HCT116 (cell line): ENCODE measurements around the gene GXYLT2. TPM values are rescaled to one million over a fixed set of nuclear protein-coding genes. Genes with fewer than 3 reads are reported as not detected.

Source experiments
- ATAC-seq: fragments of 200-7000 bp; cut with Tn5 transposase; 2 replicates; pipeline ENCODE4 v1.9.1; 2020; ENCODE audit warnings: mild to moderate bottlenecking, moderate library complexity
- BruUV-seq: library from RNA; stranded (reverse); fragments of 400-500 nt; replicated peaks from 2 replicates; lab custom pipeline; 2021; lab: Mats Ljungman, UMichigan
- CTCF ChIA-PET: fragments of 300-600 bp; sonication (Branson Sonifier 250); formaldehyde crosslinking; loops from one replicate; lab custom pipeline; 2021; ENCODE audit warnings: antibody characterized with exemption; lab: Charles Lee
- POLR2A ChIA-PET: fragments of 300-600, 350-600 bp; sonication (Branson Sonifier 250); formaldehyde crosslinking; loops from one replicate; lab custom pipeline; 2021; ENCODE audit warnings: antibody characterized with exemption; lab: Charles Lee
- RAD21 ChIA-PET, 2 experiments: fragments of 300-600 bp; sonication (Branson Sonifier 250); formaldehyde crosslinking; loops; one replicate each; lab custom pipeline; 2023; ENCODE audit warnings: low total read pairs in 2 of 2; ENCODE audit not compliant: uncharacterized antibody in 2 of 2, unreplicated experiment in 2 of 2, low non-redundant PET in 1 of 2; lab: Charles Lee
- DNase-seq: peaks from one replicate; pipeline ENCODE4 v3.0.0-alpha.2; 2010; ENCODE audit warnings: low read depth, low spot score
- H2AFZ ChIP-seq: fragments of 200-600 bp; shearing (Covaris generic), sonication (generic); 2 replicates; pipeline ENCODE4 v1.6.1; 2017; ENCODE audit warnings: low read depth, mixed run types, mixed read lengths, antibody characterized with exemption, low read length; ENCODE audit not compliant: poor library complexity, severe bottlenecking
- H3K27ac ChIP-seq: 2 replicates; pipeline ENCODE4 v1.5.1; 2012; ENCODE audit warnings: low read depth, low read length
- H3K27me3 ChIP-seq: fragments of 200-600 bp; sonication (generic); 2 replicates; pipeline ENCODE4 v1.6.1; 2016; ENCODE audit warnings: mixed run types, low read length, mixed read lengths; ENCODE audit not compliant: insufficient read depth
- H3K36me3 ChIP-seq, 2 experiments: fragments of 200-500 bp in 1 of 2; fragments of 200-600 bp in 1 of 2; sonication (Bioruptor generic) in 1 of 2; sonication (generic) in 1 of 2; 2 replicates each; pipeline versions ENCODE4 v1.5.1 to v1.6.1; 2014 to 2016; ENCODE audit warnings: low read length in 2 of 2, inconsistent platforms in 1 of 2, mixed read lengths in 1 of 2, mixed run types in 1 of 2; ENCODE audit not compliant: insufficient read depth in 2 of 2, control insufficient read depth in 1 of 2
- H3K4me1 ChIP-seq, 2 experiments: fragments of 200-600 bp in 1 of 2; sonication (generic) in 1 of 2; 2 replicates each; pipeline versions ENCODE4 v1.5.1 to v1.6.1; 2012 to 2017; ENCODE audit warnings: low read length in 2 of 2, inconsistent platforms in 1 of 2, mild to moderate bottlenecking in 1 of 2, mixed read lengths in 1 of 2, mixed run types in 1 of 2, moderate library complexity in 1 of 2; ENCODE audit not compliant: insufficient read depth in 2 of 2, control insufficient read depth in 1 of 2
- H3K4me2 ChIP-seq: fragments of 200-600 bp; sonication (generic); 2 replicates; pipeline ENCODE4 v1.6.1; 2017; ENCODE audit warnings: mixed run types, low read length, mixed read lengths
- H3K4me3 ChIP-seq, 2 experiments: fragments of 200-600 bp in 1 of 2; sonication (generic) in 1 of 2; replicated peaks in 1 of 2; 2 replicates each; pipeline ENCODE4 v1.5.1; 2011 to 2016; ENCODE audit warnings: low read length in 2 of 2, control low read depth in 1 of 2, low read depth in 1 of 2, mild to moderate bottlenecking in 1 of 2, mixed read lengths in 1 of 2, mixed run types in 1 of 2
- H3K79me2 ChIP-seq: fragments of 200-600 bp; sonication (generic); 2 replicates; pipeline ENCODE4 v1.6.1; 2017; ENCODE audit warnings: mild to moderate bottlenecking, mixed run types, low read length, moderate library complexity, mixed read lengths; ENCODE audit not compliant: insufficient read depth
- H3K9ac ChIP-seq: fragments of 200-600 bp; sonication (generic); 2 replicates; pipeline ENCODE4 v1.6.1; 2016; ENCODE audit warnings: low read length, mixed read lengths
- H3K9me2 ChIP-seq: fragments of 200-600 bp; sonication (generic), shearing (Covaris generic); 2 replicates; pipeline ENCODE4 v1.6.1; 2017; ENCODE audit warnings: mixed run types, mild to moderate bottlenecking, moderate library complexity; ENCODE audit not compliant: insufficient read depth
- H3K9me3 ChIP-seq, 2 experiments: fragments of 200-500 bp in 1 of 2; fragments of 200-600 bp in 1 of 2; sonication (Bioruptor generic) in 1 of 2; sonication (generic) in 1 of 2; 2 replicates each; pipeline ENCODE4 v1.6.1; 2014 to 2017; ENCODE audit warnings: low read length in 2 of 2, mixed read lengths in 2 of 2, inconsistent platforms in 1 of 2, low read depth in 1 of 2, mild to moderate bottlenecking in 1 of 2, mixed run types in 1 of 2, moderate library complexity in 1 of 2; ENCODE audit not compliant: control insufficient read depth in 1 of 2, insufficient read depth in 1 of 2
- H4K20me1 ChIP-seq: fragments of 200-600 bp; sonication (generic), shearing (Covaris generic); 2 replicates; pipeline ENCODE4 v1.6.1; 2017; ENCODE audit warnings: mixed run types, mild to moderate bottlenecking, moderate library complexity; ENCODE audit not compliant: insufficient read depth
- EGR1 ChIP-seq: IDR thresholded peaks from 2 replicates; pipeline ENCODE4 v1.6.1; 2012; ENCODE audit warnings: low read depth
- ELF1 ChIP-seq: IDR thresholded peaks from 2 replicates; pipeline ENCODE4 v1.6.1; 2012; ENCODE audit warnings: low read depth, borderline replicate concordance
- MAX ChIP-seq: IDR thresholded peaks from 2 replicates; pipeline ENCODE4 v1.6.1; 2012
- SRF ChIP-seq: IDR thresholded peaks from 2 replicates; pipeline ENCODE4 v1.6.1; 2012; ENCODE audit warnings: low read depth
- TCF7L2 ChIP-seq: IDR thresholded peaks from 2 replicates; pipeline ENCODE4 v1.7.0; 2011; ENCODE audit warnings: borderline replicate concordance, inconsistent platforms; ENCODE audit not compliant: insufficient read depth, insufficient read length; ENCODE audit errors: extremely low read depth
- intact Hi-C: fragments of 100-400 bp; cut with micrococcal nuclease; formaldehyde crosslinking; loops from 2 replicates; pipeline ENCODE4 v1.10.0; 2022
- total RNA-seq: library from RNA; stranded (reverse); gene quantifications from one replicate; pipeline ENCODE4 v1.2.1, GENCODE V29; 2021; ENCODE audit not compliant: unreplicated experiment

Gene GXYLT2
- total RNA-seq, 1 experiment from 2014 or later, result 5.6 TPM

GRCh38 chr3:72891053-72891855 is 3.4 kb downstream of the GXYLT2 start:
- H3K36me3 ChIP-seq, result no peaks in the 10 kb centered on the region
- no peak overlapping the region for H3K9ac ChIP-seq
- POLR2A ChIA-PET, result no interaction called here
- no peak overlapping the region for H3K27ac ChIP-seq
- H3K9me3 ChIP-seq, result no peaks in the 10 kb centered on the region
- peaks cover 35 to 40% of the 10 kb centered on the region in 2 experiments for H3K4me1 ChIP-seq
- ATAC-seq, result peak; percentile 21; the same call in 1 of the 2 replicates
- H3K27me3 ChIP-seq, result no peaks in the 10 kb centered on the region
- H3K79me2 ChIP-seq, result no peaks in the 10 kb centered on the region
- H4K20me1 ChIP-seq, result no peaks in the 10 kb centered on the region
- intact Hi-C loops, result no loop called here
- BruUV-seq, result no TSS peak
- no peak overlapping the region for H2AFZ ChIP-seq
- TF ChIP-seq MAX (peak; percentile 48), ELF1 (no peak)
- peak overlapping the region; percentile 54 for H3K4me2 ChIP-seq
- CTCF ChIA-PET, result no interaction called here
- no peaks in the 10 kb centered on the region for H3K9me2 ChIP-seq
- no peak for DNase-seq
- RAD21 ChIA-PET, result no interaction called here
- no peak overlapping the region for H3K4me3 ChIP-seq

GRCh38 chr3:72892081-72892775 is 4.4 kb downstream of the GXYLT2 start:
- H3K9ac ChIP-seq, result no peak overlapping the region
- H3K27ac ChIP-seq, result no peak overlapping the region
- RAD21 ChIA-PET, result no interaction called here
- ATAC-seq, result no peak
- DNase-seq, result no peak
- H4K20me1 ChIP-seq, result no peaks in the 10 kb centered on the region
- no peaks in the 10 kb centered on the region for H3K27me3 ChIP-seq
- intact Hi-C loops, result no loop called here
- POLR2A ChIA-PET, result no interaction called here
- H3K79me2 ChIP-seq, result no peaks in the 10 kb centered on the region
- no peak overlapping the region for H2AFZ ChIP-seq
- H3K4me2 ChIP-seq, result no peak overlapping the region
- CTCF ChIA-PET, result interaction anchor here (0.6 to 1.0 kb wide), 4 partner anchors 10 to 41 kb away, joined by 3 to 5 read pairs (median 4); no protein-coding TSS in a partner anchor
- H3K4me3 ChIP-seq, result no peak overlapping the region
- H3K9me2 ChIP-seq, result no peaks in the 10 kb centered on the region
- TF ChIP-seq SRF (no peak), TCF7L2 (no peak), EGR1 (no peak)
- H3K9me3 ChIP-seq, result no peaks in the 10 kb centered on the region
- H3K4me1 ChIP-seq, result peaks cover 31 to 32% of the 10 kb centered on the region in 2 experiments
- no TSS peak for BruUV-seq
- no peaks in the 10 kb centered on the region for H3K36me3 ChIP-seq
